HG03045 (cell line): ENCODE measurements around the gene TMEM260.
"Not testable (repeated sequence)": the region's sequence is repeated elsewhere in the genome, so short reads cannot be mapped to it uniquely, and the experiment has no call there.

Source experiments
- ATAC-seq: cut with Tn5 transposase; IDR thresholded peaks from one replicate; pipeline ENCODE4 v1.9.1; 2021; ENCODE audit warnings: mild to moderate bottlenecking, moderate library complexity; ENCODE audit not compliant: unreplicated experiment

Gene TMEM260

GRCh38 chr14:56594428-56594827 is 14.8 kb downstream of the TMEM260 start:
- ATAC-seq, result no peak

DNA sequence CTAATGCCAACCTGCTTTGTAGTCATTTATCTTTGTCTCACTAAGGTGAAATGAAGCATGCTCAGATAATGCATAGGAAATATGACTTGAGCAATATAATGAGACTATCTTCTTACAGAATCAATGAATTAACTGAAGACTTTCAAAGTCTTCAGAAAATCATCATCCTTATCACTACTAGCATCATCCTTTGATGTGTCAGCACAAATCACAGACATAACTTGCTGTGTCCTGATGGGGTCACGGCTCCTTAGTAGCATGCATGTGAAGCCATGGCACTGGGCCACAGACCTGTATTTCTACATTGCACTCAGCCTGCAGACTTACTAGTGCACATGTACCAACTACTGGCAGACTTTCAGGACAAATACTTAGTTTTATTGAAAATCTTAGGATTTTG is 18.9 kb downstream of the TMEM260 start:
- ATAC-seq, result no peak

DNA sequence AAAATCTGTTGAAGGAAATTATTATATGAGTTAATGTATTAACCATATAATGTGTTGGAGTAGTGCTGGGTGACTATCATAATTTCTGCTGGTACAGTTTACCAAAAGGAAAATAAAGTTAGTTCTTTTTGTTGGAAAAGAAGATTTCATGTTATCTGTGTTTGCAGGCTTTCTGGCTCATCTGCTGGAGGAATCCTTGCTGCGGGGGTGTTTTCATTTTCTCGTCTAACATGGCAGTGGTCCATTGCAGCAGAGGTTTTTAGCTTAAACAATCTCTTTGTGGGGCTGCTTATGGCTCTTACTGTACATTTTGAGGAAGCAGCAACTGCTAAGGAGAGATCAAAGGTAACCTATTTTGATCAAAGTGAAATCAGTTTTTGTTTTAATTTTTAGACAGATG is 24.1 kb downstream of the TMEM260 start:
- no peak for ATAC-seq

DNA sequence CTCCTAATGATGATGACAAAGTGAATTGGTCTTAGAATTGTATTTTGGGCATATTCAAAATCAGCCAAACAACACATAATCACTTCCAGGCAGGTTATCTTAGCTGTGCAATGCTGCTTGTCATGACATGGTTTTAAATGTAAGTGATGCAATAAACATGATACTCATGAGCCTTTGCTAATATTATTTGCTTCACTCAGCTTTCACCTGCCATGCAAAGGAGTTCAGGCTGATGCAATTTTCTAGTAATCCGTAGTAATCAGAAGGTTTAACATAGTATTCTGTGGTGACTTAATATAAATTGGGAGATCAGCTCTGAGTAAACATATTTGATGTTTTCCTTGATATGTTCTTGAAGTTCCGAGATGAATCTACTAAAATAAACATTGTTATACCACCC is 29.1 kb downstream of the TMEM260 start:
- no peak for ATAC-seq

DNA sequence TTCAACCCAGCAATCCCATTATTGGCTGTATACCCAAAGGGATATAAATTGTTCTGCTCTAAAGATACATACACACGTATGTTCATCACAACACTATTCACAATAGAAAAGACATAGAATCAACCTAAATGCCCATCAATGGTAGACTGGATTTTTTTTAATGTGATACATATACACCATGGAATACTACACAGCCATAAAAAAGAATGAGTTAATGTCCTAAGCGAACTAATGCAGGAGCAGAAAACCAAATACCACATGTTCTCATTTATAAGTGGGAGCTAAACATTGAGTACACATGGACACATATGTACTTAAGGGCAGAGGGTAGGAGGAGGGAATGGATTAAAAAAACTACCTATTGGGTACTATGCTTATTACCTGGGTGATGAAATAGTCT is 32.1 kb downstream of the TMEM260 start:
- not testable (repeated sequence) for ATAC-seq

- no peak for ATAC-seq
Observed at GRCh38 chr14:56617084-56617483, 37.5 kb downstream of the TMEM260 start.

- no peak for ATAC-seq
Observed at GRCh38 chr14:56630707-56631106, 51.1 kb downstream of the TMEM260 start.

DNA sequence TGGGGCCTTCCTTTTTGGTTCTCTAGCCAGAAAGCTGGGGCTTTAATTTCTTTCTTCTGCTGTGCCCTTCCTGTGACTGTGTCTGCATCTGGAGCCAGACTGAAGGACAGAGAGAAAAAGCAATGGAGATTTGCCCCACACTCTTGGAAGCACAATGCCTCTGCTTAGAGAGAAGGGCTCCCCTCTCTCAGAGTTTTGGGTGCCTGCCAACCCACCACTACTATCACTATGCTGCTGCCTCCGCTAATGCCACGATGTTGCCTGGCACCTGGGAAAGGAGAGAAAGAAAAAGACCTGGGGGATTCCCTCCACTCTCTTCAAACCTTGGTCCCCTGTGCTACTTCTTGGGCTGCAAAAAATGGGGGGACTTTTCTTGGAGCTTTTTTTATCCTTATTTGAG is 52.6 kb downstream of the TMEM260 start:
- ATAC-seq, result no peak

DNA sequence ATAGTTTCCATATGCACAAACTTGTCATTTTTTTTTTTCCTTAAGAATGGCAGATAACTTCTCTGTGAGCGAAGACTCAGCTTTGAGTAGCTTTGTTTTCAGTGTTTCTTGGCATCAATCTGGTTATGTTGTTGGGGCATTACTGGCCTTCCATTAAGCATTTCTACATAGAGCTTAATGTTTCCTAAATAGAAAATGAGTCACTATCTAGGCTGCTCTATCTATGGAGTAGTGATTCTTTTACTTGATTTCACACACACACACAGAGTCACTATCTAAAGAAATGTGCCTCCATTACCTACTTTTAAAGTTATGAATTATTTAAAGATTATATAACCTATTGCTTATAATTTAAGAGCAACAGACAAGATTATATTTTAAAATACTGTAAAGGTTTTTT is 53.9 kb downstream of the TMEM260 start:
- no peak for ATAC-seq

GRCh38 chr14:56635041-56635440 is 55.4 kb downstream of the TMEM260 start:
- no peak for ATAC-seq

DNA sequence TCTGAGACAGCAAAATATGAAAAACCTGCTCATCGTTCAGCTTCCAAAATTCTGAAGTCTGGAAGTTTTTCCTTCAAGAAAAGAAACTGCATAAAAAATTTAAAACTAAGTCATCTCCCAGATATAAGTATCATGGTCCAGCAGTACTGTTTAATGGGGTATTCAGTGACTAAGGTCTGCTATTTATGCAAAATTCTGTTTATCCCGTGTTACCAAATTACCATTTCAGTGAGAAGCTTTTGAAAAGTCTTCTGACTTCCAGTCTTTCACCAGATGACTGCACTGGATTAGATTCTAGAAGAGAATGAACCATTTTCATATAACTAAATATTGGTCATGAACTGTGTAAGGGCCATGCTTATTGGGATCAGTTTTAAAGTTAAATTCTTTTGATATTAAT is 67.9 kb downstream of the TMEM260 start:
- ATAC-seq, result no peak

GRCh38 chr14:56648508-56649301 is 69.1 kb downstream of the TMEM260 start:
- no peak for ATAC-seq

DNA sequence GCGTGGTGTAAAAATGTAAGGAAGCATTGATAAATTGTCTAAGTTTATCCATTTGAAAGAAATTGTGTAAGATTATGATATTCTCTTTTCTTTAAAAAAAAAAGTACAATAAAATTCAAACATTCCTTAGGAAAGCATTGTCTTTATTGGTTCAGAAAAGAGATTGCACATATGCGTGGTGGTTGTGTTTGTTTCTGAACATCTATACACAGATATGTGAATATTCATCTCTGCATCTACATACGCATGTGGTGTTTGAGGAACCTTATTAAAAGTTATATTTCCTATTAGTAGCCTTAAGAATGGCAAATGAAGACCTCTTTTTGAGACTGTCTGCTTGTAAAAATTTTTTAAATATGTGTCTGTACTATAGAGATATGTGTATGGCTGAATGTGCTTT is 69.8 kb downstream of the TMEM260 start:
- no peak for ATAC-seq

GRCh38 chr14:56650048-56650447 is 70.5 kb downstream of the TMEM260 start:
- ATAC-seq, result no peak

- no peak for ATAC-seq
Observed at GRCh38 chr14:56650979-56651378, 71.4 kb downstream of the TMEM260 start.

DNA sequence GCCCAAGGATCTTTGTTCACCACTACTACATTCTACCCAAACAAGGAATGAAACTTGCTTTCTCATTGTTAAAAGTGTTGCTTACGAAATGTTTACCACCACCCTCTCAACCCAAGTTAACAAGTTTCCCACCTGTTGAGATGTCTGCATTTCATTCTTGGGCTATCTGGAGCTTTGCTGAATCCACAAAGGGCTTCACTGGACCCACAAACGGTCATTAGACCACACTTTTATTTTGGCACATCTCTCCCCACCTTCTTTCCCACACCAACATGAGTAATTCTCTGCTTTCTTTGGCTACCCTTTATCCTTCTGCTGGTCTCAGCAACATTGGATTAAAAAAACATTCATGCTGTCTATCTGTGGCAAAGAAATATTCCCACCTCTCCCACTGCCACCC is 78.0 kb downstream of the TMEM260 start:
- ATAC-seq, result no peak

DNA sequence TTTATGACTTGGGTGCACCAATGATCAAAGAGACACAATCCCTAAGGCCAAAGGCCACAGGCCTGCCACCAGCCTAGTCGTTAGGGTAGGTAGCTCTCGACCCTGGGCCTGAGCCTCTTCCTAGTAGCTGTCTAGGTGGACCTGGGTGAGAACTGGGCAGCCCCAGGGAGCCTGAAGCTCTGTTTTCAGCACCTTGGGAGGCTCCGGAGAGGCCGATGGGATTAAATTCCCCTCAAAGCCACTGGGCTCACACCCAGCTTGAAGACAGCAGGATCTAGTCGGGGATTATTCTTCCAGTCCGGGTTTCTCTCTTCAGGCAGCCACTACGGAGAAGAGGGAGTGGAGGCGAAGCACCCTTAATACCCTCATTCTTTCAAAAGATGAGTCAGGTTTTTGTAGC is 79.8 kb downstream of the TMEM260 start:
- no peak for ATAC-seq

DNA sequence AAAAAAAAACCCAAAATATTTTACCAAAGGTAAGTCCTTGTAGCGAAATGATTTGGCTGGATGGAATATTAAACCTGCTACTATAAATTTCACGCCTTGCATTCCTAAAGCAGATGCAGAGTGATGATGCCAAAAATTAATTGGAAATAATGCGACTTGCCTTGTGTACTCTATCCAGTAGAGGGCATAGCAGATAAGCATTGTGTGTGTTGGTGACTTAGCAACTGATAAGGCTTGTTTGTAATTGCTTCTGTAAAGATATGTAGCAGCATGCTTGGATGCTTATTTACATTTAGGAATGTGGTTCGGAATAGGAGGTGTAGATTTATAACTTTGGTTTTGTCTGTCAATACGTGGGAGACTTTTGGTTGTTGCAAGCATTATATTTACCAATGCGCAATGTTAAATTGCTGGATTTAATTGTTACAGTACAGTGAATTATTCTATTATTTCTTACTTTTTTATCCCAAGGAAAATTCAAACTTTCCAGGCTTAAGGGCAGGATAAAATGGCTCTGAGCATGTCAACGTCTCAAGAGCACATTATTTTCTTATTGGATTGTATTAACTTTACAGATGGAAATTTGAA is 80.5 kb downstream of the TMEM260 start:
- ATAC-seq, result no peak

DNA sequence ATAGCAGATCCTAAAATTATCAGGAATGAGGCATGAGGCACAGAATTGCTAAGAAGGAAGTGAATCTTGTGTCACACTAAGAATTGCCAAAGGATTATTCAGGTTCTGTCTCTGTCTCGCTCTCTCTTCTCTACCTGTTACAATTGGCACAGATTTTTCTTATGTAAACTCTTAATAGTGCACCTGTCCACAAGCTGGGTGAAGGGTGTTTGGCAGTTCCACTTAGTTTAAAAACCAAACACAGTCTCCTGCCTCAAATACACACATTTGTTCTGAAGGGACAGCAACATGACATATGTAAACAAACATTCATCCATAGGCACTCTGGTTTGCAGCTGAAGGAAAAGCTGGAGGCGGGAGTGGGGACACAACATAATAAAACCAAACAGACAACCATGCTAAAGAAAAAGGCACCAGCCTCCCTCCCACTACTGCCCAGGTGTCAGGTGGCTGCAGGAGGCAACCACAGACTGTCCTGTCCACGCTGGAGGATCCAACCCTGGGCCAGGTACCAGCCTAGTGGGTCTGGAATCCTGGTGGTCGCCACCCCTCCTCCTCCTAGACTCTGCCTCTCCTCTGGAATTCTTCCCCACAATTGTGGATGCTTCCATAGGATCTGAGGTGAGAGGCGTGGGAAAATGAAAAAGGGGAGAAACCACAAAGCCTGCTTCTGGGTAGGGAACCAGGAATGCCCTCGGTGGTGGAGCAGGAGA is 81.2 kb downstream of the TMEM260 start:
- ATAC-seq, result no peak

- no peak for ATAC-seq
Observed at GRCh38 chr14:56661478-56661877, 81.9 kb downstream of the TMEM260 start.

DNA sequence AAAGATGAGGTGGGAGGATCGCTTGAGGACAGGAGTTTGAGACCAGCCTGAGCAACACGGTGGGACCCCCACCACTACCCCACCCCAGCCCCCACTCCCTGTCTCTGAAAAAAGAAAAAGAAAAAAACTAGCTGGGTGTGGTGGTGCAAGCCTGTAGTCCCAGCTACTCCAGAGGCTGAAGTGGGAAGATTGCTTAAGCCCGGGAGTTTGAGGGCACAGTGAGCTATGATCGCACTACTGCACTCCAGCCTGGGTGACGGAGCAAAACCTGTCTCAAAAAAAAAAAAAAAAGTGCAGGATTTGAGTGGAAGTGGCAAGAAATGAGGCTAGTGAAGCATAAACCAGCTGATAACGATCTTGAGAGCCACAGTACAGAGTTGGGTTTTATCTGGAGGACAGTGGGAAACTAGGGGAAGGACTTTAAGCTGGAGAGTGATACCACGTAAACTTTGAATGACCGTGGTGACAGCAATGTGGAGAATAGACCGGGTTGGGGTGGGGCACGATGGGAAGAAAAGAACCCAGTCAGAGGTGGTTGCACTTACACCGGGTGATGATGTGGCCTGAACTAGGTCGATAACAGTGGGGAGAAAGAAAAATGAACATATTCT is 85.3 kb downstream of the TMEM260 start:
- no peak for ATAC-seq

DNA sequence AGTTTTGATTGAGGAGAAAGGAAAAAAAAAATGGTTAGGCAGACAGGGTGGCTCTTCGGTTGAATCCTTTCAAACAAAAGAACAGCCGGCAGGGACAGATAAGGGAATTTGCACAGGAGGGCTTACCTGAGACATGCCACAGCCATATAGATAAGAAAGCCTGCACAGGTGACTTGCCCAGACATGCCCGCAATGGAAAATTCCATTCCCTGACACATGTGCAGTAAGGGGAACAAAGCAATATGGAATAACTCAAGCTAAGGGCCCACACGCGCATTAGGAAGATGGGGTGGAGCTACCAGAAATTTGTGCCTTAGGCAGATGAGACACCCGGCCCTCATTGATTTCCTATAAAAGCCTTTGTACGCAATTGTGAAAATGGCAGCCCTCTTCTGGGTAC is 86.7 kb downstream of the TMEM260 start:
- ATAC-seq, result no peak
